Peyer's patch (tissue), 4 donors: ENCODE data around the gene NSFL1C.

Source experiments
- POLR2A ChIP-seq, 2 donors: fragments of 450-650 bp; IDR thresholded peaks; one replicate each; pipeline ENCODE4 v1.5.1; 2017; ENCODE audit warnings: antibody characterized with exemption in 2 of 2, mild to moderate bottlenecking in 2 of 2, moderate library complexity in 2 of 2
- TF ChIP-seq, protein P1 (sequence below), 6 experiments: fragments of 450-650 bp in 4 of 6; fragments of 200-600 bp in 2 of 6; sonication (generic) in 1 of 6; IDR thresholded peaks; one replicate each; pipeline ENCODE4 v1.5.1; 2017 to 2019; ENCODE audit warnings: antibody characterized with exemption in 6 of 6, mild to moderate bottlenecking in 3 of 6, moderate library complexity in 1 of 6

DNA sequence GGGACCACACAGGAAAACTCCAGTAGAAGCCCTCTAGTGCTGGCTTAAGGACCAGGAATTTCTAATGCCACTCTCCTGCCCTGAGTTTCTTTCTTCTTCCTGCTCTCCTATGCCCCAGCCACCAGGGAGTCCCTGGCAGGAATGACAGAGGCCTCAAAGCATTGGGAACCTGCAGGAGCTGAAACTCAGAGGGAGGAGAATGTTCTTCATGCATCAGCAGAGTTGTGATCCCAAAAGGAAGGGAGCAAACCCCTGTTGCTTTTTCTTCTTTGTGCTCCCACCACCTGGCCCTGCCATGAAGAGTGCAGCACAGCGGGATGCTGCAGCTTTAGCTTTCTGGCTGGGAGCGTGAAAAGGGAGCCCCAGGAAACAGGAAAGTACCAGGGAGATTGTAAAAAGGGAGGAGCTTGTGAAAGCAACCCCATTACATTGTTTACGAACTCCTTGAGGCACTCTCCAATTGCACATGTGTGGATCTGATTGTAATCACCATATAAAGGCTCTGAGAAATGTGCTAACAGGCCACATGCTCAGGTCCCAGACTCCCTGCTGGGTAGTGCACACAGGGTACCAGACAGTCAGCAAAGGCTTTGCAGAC, 39.1 kb downstream of the NSFL1C start:
- TF ChIP-seq, protein P1, sequence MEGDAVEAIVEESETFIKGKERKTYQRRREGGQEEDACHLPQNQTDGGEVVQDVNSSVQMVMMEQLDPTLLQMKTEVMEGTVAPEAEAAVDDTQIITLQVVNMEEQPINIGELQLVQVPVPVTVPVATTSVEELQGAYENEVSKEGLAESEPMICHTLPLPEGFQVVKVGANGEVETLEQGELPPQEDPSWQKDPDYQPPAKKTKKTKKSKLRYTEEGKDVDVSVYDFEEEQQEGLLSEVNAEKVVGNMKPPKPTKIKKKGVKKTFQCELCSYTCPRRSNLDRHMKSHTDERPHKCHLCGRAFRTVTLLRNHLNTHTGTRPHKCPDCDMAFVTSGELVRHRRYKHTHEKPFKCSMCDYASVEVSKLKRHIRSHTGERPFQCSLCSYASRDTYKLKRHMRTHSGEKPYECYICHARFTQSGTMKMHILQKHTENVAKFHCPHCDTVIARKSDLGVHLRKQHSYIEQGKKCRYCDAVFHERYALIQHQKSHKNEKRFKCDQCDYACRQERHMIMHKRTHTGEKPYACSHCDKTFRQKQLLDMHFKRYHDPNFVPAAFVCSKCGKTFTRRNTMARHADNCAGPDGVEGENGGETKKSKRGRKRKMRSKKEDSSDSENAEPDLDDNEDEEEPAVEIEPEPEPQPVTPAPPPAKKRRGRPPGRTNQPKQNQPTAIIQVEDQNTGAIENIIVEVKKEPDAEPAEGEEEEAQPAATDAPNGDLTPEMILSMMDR (IDR thresholded peaks at IDR 0.05), result no peak
- TF ChIP-seq POLR2A (IDR thresholded peaks at IDR 0.05), result no peak
